Activated T-cell treated with anti-CD3 and anti-CD28 coated beads for 1 hour (primary cell): Measurements from ENCODE around the gene TNMD.
"Not testable (repeated sequence)": the region's sequence is repeated elsewhere in the genome, so short reads cannot be mapped to it uniquely, and the experiment has no call there.

Experiments
- DNase-seq: peaks from one replicate; pipeline ENCODE4 v3.0.0-alpha.2; 2020; ENCODE audit warnings: low read depth

The TNMD gene

GRCh38 chrX:100584611-100585010, at the start of gene TNMD:
Gene TNMD, plus strand, starts transcription at chrX:100584936. Its CDS starts 83 bp downstream, at chrX:100585019.
- no peak for DNase-seq

DNA sequence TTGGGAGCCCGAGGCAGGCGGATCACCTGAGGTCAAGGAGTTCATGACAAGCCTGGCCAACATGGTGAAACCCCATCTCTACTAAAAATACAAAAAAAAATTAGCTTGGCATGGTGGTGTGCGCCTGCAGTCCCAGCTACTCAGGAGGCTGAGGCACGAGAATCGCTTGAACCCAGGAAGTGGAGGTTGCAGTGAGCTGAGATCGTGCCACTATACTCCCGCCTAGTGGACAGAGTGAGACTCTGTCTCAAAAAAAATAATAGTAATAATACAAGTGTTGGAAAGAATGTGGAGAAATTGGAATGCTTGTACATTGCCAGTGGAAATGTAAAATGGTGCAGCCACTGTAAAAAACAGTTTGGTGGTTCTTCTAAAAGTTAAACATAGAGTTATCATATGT, 19.2 kb upstream of the TNMD start:
- DNase-seq: not testable (repeated sequence)

- DNase-seq: no peak
These were observed 2.0 kb downstream of the TNMD start for GRCh38 chrX:100586747-100587146.

DNA sequence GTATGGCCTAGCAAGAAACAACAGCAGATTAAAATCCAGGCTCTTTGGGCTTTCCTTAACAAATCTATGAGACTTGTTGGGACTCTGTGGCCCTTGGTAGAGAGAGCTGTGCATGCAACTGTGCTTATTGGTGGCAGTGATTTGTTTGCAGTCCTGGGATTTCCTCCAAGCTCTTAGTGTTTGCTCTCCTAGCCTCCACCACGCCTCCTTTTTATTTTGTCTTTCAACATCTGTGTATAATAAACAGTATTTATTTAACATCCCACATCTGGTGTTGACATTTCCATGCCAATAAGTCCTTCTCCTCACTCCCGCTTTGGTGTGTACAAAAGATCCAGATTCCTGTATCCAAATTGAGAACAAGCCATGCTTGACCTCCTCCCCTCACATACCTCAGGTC, 3.1 kb downstream of the TNMD start:
- DNase-seq: no peak

DNA sequence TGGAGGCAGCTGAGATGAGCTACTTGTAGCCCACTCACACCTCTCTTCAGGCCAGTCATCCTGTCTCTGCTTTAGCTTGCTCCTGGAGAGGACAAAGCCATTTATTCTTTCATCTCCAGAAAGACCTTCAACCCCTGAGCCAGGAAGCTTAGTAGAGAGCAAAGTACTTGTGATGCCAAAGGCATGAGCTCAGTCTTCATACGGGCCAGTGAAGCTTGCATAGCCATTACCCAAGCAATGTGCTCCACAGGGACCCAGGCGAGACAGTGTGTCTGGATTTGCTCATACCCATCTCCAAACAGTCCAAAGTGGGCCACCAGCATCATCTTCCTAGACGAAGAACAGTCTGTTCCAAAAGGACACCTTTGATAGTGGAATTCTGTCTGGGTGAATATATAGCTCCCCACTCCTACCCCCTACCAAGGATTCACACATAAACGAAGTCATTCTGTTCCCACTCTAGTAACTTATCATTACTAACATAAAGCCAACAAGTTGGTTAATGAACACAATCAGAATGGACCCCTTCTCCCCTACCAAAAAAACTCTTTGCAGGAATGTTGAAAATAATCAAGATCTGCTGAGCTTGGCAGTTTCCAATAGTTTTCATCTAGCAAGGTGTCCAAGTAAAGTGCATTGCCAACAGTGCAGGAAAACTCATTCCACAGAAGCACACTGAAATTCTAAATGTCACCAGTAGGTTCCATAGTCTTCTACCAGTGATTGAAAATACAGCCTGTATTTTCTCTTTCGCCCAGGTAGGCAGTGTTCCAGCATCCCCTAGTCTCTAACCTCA, 6.7 kb downstream of the TNMD start:
- DNase-seq: no peak

DNA sequence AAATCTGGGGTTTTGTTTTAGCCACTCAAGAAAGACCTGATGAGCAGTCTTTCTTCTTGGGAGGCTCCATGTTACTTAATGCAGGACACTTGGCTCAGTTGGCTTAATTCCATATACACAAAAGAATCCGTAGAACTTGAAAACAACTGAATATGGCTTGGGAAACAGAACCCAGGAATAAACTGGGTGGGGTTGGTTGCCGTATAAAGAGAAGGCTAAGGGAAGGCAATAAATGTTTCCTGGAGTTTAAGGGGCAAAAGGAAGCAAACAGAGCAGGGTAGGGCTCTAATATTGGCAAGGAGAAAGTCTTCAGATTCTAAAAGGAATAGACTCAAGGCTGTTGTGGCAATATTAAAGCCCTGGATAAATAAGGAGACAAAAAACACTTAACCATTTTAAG, 8.4 kb downstream of the TNMD start:
- no peak for DNase-seq

DNA sequence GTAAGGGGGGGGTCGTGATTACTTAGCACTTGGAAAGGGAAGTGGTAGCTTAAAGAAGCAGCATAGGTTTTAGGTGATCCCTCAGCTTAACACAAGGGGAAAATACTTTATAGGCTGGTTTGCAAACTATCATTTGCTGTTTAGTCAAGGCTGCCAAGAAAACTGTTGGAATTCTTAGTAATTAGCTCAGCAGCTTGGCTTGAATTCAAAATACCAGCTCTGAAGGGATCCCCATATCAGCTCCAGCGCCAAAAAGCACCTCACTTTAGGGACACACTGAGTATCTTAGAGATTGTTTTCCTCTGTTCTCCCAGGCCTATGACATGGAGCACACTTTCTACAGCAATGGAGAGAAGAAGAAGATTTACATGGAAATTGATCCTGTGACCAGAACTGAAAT, 8.8 kb downstream of the TNMD start:
- no peak for DNase-seq

GRCh38 chrX:100596601-100597000, 11.9 kb downstream of the TNMD start:
- DNase-seq: no peak

DNA sequence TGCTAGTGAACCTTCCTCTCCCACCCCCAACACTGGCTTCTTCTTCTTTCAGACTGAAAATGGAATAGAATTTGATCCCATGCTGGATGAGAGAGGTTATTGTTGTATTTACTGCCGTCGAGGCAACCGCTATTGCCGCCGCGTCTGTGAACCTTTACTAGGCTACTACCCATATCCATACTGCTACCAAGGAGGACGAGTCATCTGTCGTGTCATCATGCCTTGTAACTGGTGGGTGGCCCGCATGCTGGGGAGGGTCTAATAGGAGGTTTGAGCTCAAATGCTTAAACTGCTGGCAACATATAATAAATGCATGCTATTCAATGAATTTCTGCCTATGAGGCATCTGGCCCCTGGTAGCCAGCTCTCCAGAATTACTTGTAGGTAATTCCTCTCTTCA, 14.7 kb downstream of the TNMD start:
- no peak for DNase-seq

- no peak for DNase-seq
These were observed 15.6 kb downstream of the TNMD start for GRCh38 chrX:100600340-100600739.

- DNase-seq: no peak
These were observed 16.0 kb downstream of the TNMD start for GRCh38 chrX:100600758-100601157.

GRCh38 chrX:100606753-100607152, 22.0 kb downstream of the TNMD start:
- DNase-seq: no peak

DNA sequence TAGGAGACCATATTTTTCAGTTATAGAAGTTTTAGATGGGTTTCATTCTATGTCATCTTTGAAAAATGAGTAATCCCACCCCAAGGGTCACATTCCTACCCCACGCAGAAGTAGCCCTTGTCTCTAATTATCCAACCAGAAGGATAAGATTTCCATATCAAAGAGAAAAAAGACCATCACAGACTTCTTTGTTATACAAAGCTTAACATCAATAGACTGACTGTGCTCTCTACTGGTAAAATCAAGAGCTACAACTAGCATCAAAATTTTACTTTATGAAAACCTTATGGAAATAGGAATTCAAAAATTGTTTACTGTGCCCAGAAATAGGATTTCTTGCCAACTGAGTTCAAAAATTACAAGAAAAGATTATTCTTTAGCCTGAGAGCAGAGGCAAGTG, 24.9 kb downstream of the TNMD start:
- DNase-seq: no peak

DNA sequence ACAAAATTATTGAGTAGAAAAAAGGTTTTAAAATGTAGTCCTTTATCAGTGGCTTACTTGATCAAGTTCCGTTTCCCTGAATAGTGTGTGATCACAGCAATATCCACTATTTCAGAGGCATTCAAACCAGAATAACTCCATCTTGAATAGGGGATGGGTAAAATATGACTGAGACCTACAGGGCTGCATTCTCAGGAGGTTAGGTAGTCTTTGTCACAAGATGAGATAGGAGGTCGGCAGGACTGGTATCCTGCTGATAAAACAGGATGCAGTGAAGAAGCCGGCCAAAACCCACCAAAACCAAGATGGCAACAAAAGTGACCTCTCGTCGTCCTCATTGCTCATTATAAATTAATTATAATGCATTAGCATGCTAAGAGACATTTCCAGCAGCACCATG, 27.2 kb downstream of the TNMD start:
- DNase-seq: no peak

DNA sequence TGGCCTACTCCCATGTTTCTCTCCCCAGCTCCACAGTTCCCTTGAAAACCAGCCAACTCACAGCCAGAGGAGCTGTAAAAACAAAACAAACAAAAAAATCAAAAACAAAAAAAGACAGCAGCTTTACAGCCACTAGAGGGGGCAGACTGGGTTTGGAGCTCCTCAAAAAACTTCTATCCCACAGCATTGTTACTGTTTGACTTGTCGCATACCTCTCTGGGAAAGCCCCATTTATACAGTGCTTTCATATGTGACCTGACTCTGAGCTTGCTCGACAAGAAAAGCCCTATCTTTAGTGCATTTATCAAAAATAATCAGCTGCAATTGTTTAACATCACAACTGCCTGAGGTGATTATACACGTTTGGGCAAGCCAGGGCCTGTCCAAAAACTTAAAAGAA, 30.3 kb downstream of the TNMD start:
- no peak for DNase-seq

DNA sequence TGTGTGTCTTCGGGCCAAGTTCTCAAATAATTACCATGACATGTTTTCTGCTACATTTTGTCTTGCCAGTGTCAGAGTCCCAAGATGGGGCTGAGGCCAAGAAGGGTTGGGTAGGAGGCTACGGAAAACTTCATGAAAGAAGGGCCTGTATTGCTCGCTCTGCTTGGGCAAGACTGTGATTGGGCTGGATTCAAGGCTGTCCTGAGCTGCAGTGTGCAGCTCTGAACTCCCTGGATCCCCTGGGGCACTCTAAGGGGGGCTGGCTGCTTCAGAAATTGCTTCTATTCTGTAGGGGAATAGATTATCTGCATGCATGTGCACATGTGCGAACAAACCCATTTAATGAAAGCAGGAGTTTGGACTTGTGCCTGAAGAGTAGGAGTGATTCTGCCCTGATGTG, 38.3 kb downstream of the TNMD start:
- DNase-seq: no peak

GRCh38 chrX:100625985-100626491, 41.3 kb downstream of the TNMD start:
- no peak for DNase-seq

DNA sequence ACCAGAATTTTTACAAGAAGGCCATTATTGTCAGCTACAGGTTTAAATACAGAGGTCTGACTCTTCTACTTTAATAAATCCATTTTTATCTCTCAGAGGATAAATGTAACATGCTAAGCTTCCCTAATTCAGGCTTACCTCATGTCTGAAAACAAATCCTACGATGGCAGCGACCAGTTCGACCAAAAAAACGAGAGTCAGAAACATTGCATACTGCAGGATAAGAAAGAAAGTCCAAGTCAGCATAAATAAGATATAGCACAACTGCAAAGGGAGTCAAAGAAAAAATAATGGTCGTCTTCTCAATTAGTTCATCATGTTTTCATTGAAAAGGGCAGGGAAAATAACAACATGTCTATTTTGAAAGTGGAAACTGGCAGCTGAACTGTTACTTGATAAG, 50.3 kb downstream of the TNMD start:
- DNase-seq: no peak

- DNase-seq: no peak
These were observed 51.2 kb downstream of the TNMD start for GRCh38 chrX:100635989-100636320.

DNA sequence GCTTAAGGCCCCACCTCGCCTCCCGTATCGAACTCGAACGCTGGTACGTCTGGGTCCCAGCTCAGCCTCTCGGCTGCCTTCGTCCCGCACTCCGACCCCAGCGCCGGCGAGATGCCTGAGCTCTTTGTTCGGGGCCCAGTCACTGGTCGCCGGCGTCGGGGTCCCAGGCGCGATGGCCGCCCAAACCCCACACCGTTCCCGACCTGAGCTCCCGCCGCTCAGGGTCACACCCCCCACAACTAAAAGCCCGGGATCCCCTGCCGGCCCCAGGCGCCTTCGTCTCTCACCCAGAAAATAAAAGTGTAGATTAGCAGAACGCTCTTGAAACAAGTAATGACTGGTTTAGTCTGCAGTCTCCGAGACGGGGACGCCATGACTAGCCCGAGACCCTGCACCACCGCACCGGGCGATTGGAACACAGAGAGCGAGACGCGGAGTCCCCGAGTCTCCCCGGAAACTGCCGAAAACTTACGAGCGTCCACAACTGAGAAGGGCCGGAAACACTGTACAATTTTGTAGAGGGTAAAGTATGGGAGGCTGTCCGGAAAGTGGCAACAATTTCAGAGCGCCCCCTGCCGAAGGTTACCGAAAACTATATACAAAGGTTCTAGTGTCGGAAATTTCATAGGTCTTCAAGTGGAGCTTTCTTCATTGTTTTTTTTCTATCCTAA, 51.7 kb downstream of the TNMD start, which contains the start of gene TSPAN6:
TSS of gene TSPAN6 (minus strand) at position 486 of the 671 bp plus-strand sequence. CDS start at position 374, 112 bp downstream.
- peak; percentile 65 for DNase-seq

DNA sequence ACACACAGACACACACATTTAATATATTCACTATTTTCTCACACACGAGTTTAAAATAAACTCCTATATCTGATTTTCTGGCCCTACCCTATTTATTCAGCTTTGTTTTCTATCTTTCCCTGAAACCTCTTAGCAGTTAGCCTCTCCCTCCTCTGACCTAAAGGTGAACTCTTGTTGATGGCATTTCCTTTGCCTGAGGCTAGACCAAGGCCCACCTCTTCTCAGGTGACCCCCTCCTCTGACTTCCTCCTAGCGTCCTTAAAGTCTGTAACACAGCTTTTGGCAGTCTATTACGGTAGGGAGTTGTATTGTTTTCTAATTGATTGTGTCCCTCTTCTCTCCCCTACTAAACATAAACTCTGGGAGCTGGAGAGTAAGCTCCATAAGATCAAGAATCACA, 57.6 kb downstream of the TNMD start:
- DNase-seq: no peak

DNA sequence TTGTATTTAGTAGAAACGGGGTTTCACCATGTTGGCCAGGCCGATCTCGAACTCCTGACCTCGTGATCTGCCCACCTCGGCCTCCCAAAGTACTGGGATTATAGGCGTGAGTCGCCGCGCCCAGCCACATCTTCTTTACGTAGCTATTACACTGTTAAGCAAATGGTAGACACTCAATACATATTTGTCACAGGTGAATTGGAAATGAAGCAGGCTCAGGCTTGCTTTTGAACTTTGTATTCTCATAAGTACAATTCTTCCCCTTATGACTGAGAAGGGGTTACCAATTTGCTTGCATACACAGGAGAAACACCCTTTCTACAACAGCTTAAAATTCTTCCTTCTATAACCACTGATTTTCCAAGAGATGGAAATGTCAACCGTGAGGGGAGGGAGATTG, 58.5 kb downstream of the TNMD start:
- no peak for DNase-seq
